Glomerular visceral epithelial cell (primary cell): Measurements from ENCODE around the gene SLC2A9.
A peak's percentile ranks its signal among the peaks of the same experiment; 100 is the strongest.

Experiments
- DNase-seq: peaks from one replicate; pipeline ENCODE4 v3.0.0-alpha.2; 2016; ENCODE audit errors: extremely low spot score

The SLC2A9 gene

DNA sequence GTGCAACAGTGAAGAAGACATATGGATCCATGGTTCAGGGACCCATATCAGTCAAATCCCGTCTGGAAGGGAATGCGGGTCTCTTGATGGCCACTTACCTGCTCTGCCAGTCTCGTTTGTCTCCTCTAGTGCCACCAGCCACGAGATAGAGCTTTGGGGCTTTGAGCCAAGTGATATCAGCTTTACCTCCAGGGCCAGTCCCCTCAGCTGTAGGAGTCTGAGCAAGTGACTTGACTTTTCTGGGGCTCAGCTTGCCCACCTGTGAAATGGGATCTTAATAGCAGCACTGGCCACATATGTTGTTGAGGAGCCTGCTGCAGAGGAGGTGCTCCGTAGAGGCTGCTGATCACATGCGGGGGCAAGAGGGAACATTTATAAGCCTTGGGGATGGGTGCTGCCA is 1.2 kb downstream of the SLC2A9 start:
- DNase-seq: no peak

GRCh38 chr4:10019521-10020051 is 1.7 kb downstream of the SLC2A9 start:
- DNase-seq: no peak

GRCh38 chr4:10018818-10019461 is 2.4 kb downstream of the SLC2A9 start:
- peak; percentile 98 for DNase-seq

DNA sequence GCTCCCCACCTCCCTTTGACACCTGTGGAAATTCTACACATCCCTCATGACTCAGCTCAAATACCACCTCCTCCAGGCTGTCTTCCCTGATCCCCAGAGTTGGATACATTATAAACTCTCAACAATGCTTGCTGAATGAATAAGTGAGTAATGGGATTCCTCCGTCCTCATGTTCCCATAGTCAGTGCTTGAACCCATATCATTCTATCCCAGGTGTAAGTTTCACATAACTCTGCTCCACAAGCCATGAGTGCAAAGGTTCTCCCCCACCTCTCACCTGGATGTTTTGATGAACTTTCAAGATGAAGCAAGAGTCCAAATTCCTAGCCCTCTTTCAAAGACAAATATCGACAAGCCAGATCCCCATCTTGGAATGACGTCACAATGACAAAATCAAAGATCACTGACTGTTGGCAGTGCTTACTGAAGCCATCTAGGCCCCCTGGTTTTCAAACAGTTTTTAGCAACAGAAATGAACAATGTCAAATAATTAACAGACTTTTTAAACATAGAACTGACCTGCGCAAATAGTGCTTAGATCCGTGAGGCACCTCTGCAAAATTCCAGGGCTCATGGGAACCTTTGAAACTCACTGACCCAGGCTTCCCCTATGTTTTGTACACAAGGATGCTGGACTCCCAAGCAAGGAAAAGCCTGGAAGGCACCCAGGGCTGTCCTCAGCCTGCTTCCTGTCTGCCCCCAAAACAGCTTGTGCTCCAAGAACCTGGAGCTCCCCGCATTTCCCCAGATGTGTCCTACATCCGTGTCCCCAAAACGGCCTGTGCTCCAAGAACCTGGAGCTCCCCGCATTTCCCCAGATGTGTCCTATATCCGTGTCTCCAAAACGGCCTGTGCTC is 4.0 kb downstream of the SLC2A9 start:
- no peak for DNase-seq

DNA sequence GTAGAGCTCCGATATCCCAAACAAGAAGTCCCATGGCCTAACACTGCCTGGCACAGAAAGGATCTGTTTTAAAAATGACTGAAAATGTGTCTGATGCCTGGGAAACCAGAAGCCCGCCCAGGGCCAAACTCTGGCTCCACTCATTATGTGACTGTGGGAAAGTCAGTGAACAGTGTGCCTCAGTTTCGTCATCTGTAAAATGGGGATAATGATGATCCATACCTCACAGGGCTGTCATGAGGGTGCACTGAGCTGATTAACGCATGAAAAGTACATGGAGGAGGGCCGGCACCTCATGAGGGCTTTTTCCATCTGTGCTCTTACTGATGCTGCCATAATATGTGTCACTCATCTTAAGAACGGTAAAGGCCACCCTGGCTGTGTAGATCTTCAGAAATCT is 5.1 kb downstream of the SLC2A9 start:
- no peak for DNase-seq

- peak; percentile 59 for DNase-seq
Measured at GRCh38 chr4:10015140-10015753, 6.0 kb downstream of the SLC2A9 start.

DNA sequence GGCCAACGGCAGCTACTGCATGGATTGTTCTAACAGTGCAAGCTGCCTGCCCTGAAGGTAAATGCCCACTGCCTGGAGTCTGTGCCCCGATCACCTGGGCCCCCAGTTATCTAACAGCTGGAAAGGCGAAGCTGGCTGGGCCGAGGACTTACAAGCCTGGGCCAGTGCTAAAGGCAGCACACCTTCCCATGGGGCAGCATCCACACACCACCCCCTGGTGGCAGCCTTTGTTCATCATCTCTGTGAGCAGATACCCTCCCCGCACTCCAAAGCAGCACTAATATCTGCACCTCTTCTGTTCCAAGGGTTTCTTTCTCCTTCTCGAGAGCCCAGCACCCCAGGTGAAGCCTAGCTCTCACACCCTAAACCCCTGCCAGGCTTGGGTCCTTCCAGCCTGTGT is 7.6 kb downstream of the SLC2A9 start:
- no peak for DNase-seq

- DNase-seq: no peak
Measured at GRCh38 chr4:10011885-10012284, 9.4 kb downstream of the SLC2A9 start.

DNA sequence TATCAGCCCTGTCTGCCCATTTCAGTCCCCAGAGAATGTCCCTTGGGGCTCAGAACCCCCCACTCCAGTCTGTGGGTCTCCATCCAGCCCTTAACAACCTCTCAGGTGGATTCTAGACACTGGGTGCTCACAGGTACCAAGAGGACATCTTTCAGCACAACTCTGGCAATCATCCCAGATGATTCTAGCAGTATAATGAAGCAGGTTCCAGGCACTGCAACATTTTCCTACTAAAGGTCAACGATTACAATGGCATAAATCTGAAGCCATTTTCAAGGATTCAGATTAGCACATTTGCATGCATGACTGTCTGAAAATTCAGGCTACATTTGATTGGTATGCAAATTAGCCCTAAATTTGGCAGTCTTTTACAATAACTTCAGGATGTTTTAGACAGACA is 10.0 kb downstream of the SLC2A9 start:
- no peak for DNase-seq

- DNase-seq: no peak
Measured at GRCh38 chr4:10009861-10010500, 11.3 kb downstream of the SLC2A9 start.

- no peak for DNase-seq
Measured at GRCh38 chr4:10008609-10009005, 12.7 kb downstream of the SLC2A9 start.

- DNase-seq: no peak
Measured at GRCh38 chr4:10007793-10008608, 13.3 kb downstream of the SLC2A9 start.

GRCh38 chr4:10007436-10007740 is 13.9 kb downstream of the SLC2A9 start:
- no peak for DNase-seq

DNA sequence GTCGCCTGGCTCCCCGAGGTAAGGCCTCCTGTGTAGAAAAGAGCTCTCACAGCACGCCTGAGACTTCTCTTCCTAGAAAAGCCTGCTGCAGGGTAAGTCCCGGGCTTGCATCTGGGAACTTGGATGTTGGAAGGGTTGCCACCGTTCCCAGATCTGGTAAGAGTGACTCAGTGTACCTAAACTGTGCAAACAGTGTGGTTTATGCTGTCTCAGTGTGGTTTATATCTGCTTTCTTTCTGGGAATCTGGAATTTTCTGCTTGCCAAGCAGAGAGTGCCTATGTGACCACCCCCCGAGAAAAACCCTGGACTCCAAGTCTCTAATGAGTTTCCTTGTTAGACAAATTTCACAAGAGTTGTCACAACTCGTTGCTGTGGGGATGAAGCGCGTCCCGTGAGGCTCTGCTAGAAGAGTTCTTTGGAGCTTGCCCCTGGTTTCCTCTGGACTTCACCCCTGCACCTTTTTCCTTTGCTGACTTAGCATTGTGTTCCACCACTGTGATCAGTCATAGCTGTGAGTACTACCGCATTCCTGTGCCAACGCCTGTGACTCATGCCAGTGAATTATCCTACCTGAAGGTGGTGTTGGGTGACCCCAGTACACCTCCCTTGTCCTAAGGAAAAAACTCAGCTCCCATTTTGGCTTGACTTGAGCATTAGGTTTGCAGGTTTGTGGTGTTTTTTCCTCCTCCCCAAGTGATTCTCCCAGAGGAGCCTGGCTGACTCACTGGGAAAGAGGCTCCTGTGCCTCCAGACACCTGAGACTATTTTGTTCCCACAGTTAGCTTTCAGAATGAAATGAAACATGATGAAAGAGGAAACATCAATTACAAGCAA is 14.5 kb downstream of the SLC2A9 start:
- DNase-seq: peak; percentile 84

DNA sequence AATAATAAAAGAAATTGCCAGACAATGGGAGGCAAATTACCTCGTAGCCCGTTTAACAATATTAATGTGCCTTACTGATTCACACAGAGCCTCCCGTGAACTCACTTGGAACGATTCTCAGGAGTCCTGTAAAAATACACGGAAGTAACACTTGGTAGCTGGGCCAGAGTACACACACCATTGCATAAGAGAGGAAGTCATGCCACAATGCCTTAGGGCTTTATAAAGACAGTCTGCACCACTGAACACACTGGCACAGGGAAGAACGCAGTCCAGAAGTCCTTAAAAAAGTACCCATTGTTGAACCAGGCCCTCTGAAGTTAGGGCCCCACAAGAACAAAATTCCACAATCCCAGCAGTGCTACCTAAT is 15.1 kb downstream of the SLC2A9 start:
- peak; percentile 81 for DNase-seq

GRCh38 chr4:10005632-10006031 is 15.7 kb downstream of the SLC2A9 start:
- DNase-seq: no peak

DNA sequence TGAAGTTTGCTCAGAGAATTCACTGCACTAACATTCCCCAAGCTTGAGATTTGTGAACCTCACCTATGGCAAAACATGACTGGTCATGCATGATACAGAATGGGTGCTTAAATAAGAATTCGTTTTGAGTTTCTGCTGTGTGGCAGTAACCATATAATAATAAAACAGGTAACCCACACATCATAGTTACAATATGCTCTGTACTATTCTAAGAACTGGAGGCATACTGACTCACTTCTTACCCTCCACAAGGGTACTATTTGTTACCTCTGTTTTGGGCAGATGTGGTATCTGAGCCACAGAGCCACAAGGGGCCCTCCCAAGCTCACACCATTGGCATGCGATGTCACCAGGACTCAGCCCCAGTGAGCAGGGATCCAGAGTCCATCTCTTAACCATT is 17.6 kb downstream of the SLC2A9 start:
- DNase-seq: no peak

DNA sequence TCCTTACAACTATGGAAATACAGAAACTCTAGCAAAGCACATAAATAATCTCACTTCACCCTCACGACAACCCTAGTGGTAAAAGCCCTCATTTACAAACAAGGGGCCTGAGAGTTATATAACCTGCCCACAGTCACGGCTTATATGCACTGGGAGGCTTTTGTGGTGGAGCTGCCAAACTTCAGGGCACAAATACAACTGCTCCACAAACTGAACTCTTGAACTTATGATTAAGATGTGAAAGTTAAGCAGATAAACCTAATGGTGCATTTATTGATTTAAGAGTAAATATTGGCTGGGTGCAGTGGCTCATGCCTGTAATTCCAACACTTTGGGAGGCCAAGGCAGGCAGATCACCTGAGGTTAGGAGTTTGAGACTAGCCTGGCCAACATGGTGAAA is 19.0 kb downstream of the SLC2A9 start:
- no peak for DNase-seq

DNA sequence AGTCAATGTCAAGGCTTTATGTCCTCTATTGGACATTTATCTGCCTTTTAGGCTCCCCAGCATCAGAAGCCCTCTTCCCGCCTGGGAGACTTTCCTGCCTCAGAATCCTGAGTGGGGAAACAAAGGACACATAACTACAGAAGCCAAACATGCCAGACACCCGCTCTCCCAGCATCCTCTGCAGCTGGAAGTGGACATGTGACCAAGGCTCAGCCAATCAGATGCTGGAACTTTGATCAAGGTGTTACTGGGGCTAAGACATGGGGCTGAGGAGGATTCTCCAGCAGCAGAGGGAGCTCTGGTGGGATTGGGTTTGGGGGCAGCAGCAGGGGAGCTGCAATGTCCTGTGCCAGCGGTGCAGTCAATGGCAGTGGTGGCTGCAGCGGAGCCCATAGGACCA is 19.5 kb downstream of the SLC2A9 start:
- DNase-seq: no peak

DNA sequence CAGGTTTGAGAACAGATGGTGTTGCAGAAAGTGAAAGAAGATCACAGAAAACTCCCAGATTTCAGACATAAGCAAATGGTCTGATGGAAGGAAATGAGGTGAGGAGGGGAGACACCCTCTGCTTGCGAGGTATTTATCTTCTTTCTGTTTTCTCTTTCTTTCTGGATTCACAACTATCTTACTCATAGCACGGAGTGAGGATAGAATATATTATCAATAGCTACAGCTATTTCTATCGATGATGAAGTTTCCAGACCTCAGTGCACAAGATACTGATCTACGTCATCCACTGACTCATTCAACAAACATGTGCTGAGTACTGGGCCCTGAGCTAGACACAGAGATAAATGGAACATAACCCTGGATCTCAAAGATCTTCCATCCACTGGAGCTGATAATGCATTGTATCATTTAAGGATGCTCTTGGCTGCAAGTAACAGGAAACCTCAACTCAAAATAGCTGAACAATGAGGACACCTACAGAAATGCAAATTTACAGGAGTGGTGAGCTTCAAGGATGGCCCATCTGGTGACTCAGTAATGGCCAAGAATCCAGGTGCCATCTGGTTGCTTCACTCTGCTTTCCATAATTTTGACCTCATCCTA is 21.2 kb downstream of the SLC2A9 start:
- peak; percentile 88 for DNase-seq
